OCI-LY3 (cell line): ENCODE measurements around the gene FTCDNL1.

Experiments
- EZH2phosphoT487 ChIP-seq: fragments of 200-600 bp; shearing (Covaris generic); IDR thresholded peaks from 2 replicates; pipeline ENCODE4 v1.6.1; 2018; ENCODE audit warnings: antibody characterized with exemption, mixed run types, low read depth
- TF ChIP-seq, protein P1 (sequence below): fragments of 200-600, 300-600 bp; sonication (generic); IDR thresholded peaks from 2 replicates; pipeline ENCODE4 v1.5.1; 2014; ENCODE audit warnings: antibody characterized with exemption, low read length, low read depth

DNA sequence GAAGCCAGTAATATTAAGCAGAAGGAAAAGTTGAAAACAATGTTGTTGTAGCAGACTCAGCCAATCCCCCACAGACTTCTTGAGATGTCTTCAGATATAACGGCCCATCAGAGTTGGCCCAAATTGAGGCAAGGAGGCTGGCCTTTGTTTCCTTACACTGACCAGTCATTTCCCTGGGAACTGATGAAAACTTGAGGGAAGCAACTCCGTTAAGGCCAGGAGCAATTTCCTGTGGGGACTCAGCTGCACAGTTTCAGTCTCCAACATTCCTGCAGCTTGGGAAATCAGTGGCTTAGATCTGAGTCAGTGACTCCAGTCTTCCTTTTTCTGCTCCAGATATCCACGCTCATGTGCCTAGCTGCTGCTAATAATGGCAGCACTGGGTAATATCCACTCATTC lies 75.7 kb downstream of the FTCDNL1 start:
- TF ChIP-seq, protein P1, sequence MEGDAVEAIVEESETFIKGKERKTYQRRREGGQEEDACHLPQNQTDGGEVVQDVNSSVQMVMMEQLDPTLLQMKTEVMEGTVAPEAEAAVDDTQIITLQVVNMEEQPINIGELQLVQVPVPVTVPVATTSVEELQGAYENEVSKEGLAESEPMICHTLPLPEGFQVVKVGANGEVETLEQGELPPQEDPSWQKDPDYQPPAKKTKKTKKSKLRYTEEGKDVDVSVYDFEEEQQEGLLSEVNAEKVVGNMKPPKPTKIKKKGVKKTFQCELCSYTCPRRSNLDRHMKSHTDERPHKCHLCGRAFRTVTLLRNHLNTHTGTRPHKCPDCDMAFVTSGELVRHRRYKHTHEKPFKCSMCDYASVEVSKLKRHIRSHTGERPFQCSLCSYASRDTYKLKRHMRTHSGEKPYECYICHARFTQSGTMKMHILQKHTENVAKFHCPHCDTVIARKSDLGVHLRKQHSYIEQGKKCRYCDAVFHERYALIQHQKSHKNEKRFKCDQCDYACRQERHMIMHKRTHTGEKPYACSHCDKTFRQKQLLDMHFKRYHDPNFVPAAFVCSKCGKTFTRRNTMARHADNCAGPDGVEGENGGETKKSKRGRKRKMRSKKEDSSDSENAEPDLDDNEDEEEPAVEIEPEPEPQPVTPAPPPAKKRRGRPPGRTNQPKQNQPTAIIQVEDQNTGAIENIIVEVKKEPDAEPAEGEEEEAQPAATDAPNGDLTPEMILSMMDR = no peak
- no peak for TF ChIP-seq EZH2phosphoT487
